Caco-2 (cell line): ENCODE results near the gene OR52H1. TPM values are rescaled to one million over a fixed set of nuclear protein-coding genes. Genes with fewer than 3 reads are reported as not detected.

Source experiments
- BruUV-seq: library from RNA; stranded (reverse); fragments of 400-500 nt; replicated peaks from 2 replicates; lab custom pipeline; 2021; lab: Mats Ljungman, UMichigan
- CTCF ChIA-PET: fragments of 300-600 bp; sonication (Branson Sonifier 250); formaldehyde crosslinking; loops from one replicate; lab custom pipeline; 2022; ENCODE audit warnings: antibody characterized with exemption; lab: Charles Lee
- POLR2A ChIA-PET: fragments of 300-600 bp; sonication (Branson Sonifier 250); formaldehyde crosslinking; loops from one replicate; lab custom pipeline; 2022; ENCODE audit warnings: antibody characterized with exemption; lab: Charles Lee
- DNase-seq, 2 experiments: peaks; one replicate each; pipeline versions ENCODE4 v3.0.0 to v3.0.0-alpha.2; 2020 to 2022
- H3K27me3 ChIP-seq: replicated peaks from 2 replicates; pipeline ENCODE4 v1.6.0; 2011; ENCODE audit warnings: low read length; ENCODE audit not compliant: control insufficient read depth, insufficient read depth
- H3K36me3 ChIP-seq: 2 replicates; pipeline ENCODE4 v1.5.1; 2011; ENCODE audit warnings: low read length; ENCODE audit not compliant: control insufficient read depth, insufficient read depth
- H3K4me1 ChIP-seq: fragments of 250-450 bp; sonication (Bioruptor Pico); 2 replicates; pipeline ENCODE4 v1.5.1; 2020; ENCODE audit warnings: mild to moderate bottlenecking
- H3K4me3 ChIP-seq: 2 replicates; pipeline ENCODE4 v1.5.1; 2011; ENCODE audit warnings: low read depth, mild to moderate bottlenecking, control low read depth, low read length
- H3K9me3 ChIP-seq: fragments of 250-450 bp; sonication (Bioruptor Pico); 2 replicates; pipeline ENCODE4 v1.5.1; 2020; ENCODE audit warnings: mild to moderate bottlenecking, moderate library complexity
- H3K27ac Mint-ChIP-seq: one replicate; pipeline ENCODE4 v1.8.0; 2022; ENCODE audit warnings: mixed read lengths; ENCODE audit not compliant: unreplicated experiment
- H3K27me3 Mint-ChIP-seq: one replicate; pipeline ENCODE4 v1.8.0; 2022; ENCODE audit warnings: mixed read lengths; ENCODE audit not compliant: insufficient read depth, unreplicated experiment
- H3K36me3 Mint-ChIP-seq: one replicate; pipeline ENCODE4 v1.8.0; 2022; ENCODE audit warnings: mild to moderate bottlenecking, mixed read lengths; ENCODE audit not compliant: insufficient read depth, unreplicated experiment
- H3K4me1 Mint-ChIP-seq: one replicate; pipeline ENCODE4 v1.8.0; 2022; ENCODE audit warnings: low read depth, mixed read lengths; ENCODE audit not compliant: unreplicated experiment
- H3K4me3 Mint-ChIP-seq: one replicate; pipeline ENCODE4 v1.8.0; 2022; ENCODE audit warnings: mild to moderate bottlenecking, moderate library complexity, mixed read lengths; ENCODE audit not compliant: unreplicated experiment
- H3K9me3 Mint-ChIP-seq: one replicate; pipeline ENCODE4 v1.8.0; 2022; ENCODE audit warnings: mixed read lengths; ENCODE audit not compliant: unreplicated experiment
- intact Hi-C: fragments of 100-400 bp; cut with micrococcal nuclease; formaldehyde crosslinking; loops from one replicate; pipeline ENCODE4 v1.10.0; 2022; ENCODE audit not compliant: unreplicated experiment
- total RNA-seq: library from RNA; stranded (reverse); gene quantifications from 2 replicates; pipeline ENCODE4 v1.2.3, GENCODE V29; 2022
- TF ChIP-seq, protein P1 (sequence below), 2 experiments: fragments of 200-600 bp in 1 of 2; IDR thresholded peaks; 1 replicate in 1 of 2; 2 replicates in 1 of 2; pipeline versions ENCODE4 v1.5.1 to v1.8.0; 2011 to 2022; ENCODE audit warnings: antibody characterized with exemption in 1 of 2, control low read depth in 1 of 2, inconsistent platforms in 1 of 2, low read depth in 1 of 2, low read length in 1 of 2, mild to moderate bottlenecking in 1 of 2, moderate library complexity in 1 of 2; ENCODE audit not compliant: insufficient read depth in 1 of 2, severe bottlenecking in 1 of 2, unreplicated experiment in 1 of 2

Gene OR52H1
- total RNA-seq, 1 experiment from 2014 or later = not detected

DNA sequence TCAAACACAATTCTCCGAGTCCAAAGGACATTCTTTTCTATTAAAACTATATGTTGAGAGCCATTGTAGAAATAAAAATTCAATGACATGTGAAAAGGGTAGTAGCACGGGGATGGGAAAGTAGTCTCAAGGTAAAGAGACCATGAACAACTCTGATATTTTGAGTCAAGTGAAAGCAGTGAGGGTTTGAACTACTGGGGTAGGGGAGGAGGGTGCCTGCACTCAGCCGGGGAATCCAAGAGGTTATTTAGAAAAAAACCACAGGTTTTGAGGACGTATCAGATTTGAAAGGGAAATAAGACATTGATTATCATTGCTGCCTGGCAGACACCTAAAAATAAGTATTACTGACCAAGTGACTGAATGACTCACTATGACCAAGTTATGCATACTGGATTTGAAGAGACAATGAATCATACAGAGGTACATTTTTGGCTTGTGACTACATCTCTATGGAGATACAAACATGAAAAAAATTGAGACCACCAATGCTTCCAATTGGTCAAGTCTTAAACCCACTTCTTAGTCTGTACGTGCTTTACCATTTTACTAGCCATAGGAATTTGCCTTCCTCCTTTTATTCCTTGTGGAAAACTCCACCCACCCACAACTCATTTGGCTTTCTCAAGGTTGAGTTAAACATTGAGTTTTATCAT, 2.2 kb upstream of the OR52H1 start:
- CTCF ChIA-PET = no interaction called here
- Histone ChIP-seq H3K36me3 (no peaks in the 10 kb centered on the region), H3K9me3 (no peaks in the 10 kb centered on the region), H3K4me1 (no peaks in the 10 kb centered on the region), H3K4me3 (no peak overlapping the region), H3K27me3 (no peaks in the 10 kb centered on the region)
- no TSS peak for BruUV-seq
- DNase-seq = no peak
- no peaks in the 10 kb centered on the region for H3K9me3 Mint-ChIP-seq
- peaks cover 11% of the 10 kb centered on the region for H3K27me3 Mint-ChIP-seq
- TF ChIP-seq, protein P1, sequence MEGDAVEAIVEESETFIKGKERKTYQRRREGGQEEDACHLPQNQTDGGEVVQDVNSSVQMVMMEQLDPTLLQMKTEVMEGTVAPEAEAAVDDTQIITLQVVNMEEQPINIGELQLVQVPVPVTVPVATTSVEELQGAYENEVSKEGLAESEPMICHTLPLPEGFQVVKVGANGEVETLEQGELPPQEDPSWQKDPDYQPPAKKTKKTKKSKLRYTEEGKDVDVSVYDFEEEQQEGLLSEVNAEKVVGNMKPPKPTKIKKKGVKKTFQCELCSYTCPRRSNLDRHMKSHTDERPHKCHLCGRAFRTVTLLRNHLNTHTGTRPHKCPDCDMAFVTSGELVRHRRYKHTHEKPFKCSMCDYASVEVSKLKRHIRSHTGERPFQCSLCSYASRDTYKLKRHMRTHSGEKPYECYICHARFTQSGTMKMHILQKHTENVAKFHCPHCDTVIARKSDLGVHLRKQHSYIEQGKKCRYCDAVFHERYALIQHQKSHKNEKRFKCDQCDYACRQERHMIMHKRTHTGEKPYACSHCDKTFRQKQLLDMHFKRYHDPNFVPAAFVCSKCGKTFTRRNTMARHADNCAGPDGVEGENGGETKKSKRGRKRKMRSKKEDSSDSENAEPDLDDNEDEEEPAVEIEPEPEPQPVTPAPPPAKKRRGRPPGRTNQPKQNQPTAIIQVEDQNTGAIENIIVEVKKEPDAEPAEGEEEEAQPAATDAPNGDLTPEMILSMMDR (IDR thresholded peaks at IDR 0.05; ENCODE audit: insufficient read depth in 1 of 2, low read depth in 1 of 2, low read length in 1 of 2, severe bottlenecking in 1 of 2, unreplicated experiment in 1 of 2) = no peak
- intact Hi-C loops = loop anchor here (10.0 kb wide), 1 partner anchor 346 kb away; the partner anchor contains the start of gene OR51V1
- no peak overlapping the region for H3K27ac Mint-ChIP-seq
- no peaks in the 10 kb centered on the region for H3K4me1 Mint-ChIP-seq
- POLR2A ChIA-PET = no interaction called here
- no peaks in the 10 kb centered on the region for H3K36me3 Mint-ChIP-seq
- no peak overlapping the region for H3K4me3 Mint-ChIP-seq

DNA sequence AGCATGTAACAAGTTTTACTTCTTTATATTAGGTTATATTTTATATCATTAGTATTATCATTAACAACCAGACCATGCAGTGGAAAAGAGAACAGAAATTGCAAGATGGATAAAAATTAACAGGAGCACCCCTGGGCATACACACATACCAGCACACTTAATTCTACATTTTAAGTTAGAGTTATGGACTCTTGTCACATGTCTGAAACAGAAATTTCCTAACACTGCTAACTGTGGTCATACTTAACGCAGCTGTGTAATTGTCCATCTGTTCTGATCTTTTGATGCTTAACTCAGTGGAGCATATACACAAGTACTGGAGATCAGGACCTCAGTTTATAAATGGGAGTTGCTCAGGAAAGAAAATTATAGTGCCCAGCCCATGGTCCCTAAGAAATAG, 358 bp downstream of the OR52H1 start:
- no peaks in the 10 kb centered on the region for H3K36me3 ChIP-seq
- H3K9me3 Mint-ChIP-seq = no peaks in the 10 kb centered on the region
- H3K27me3 ChIP-seq = no peaks in the 10 kb centered on the region; the same call in 1 of the 2 replicates
- no peaks in the 10 kb centered on the region for H3K4me1 ChIP-seq
- no peak overlapping the region for H3K4me3 Mint-ChIP-seq
- BruUV-seq = no TSS peak
- H3K4me1 Mint-ChIP-seq = no peaks in the 10 kb centered on the region
- no peaks in the 10 kb centered on the region for H3K9me3 ChIP-seq
- TF ChIP-seq, protein P1 (IDR thresholded peaks at IDR 0.05; ENCODE audit: insufficient read depth in 1 of 2, low read depth in 1 of 2, low read length in 1 of 2, severe bottlenecking in 1 of 2, unreplicated experiment in 1 of 2) = no peak
- no peak overlapping the region for H3K27ac Mint-ChIP-seq
- intact Hi-C loops = no loop called here
- DNase-seq = no peak
- H3K36me3 Mint-ChIP-seq = no peaks in the 10 kb centered on the region
- CTCF ChIA-PET = no interaction called here
- POLR2A ChIA-PET = no interaction called here
- peaks cover 8% of the 10 kb centered on the region for H3K27me3 Mint-ChIP-seq
- H3K4me3 ChIP-seq = no peak overlapping the region

DNA sequence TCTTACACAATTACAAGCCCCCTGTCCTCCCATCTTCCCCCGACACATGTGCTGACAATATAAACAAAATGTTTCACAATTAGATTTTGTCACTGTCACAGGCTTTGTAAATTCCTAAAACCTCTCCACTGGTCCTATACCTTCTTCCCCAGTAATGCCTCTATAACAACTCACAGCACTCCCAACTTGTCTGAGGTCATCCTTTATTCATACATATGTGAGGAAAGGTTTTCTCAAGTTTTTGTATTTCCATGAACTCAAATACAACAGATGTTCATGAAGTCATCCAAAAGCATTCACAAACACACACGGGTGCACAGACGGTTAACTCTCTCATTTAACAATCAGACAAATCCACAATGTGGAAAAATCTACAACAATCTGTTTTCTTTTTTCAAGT, 1.9 kb downstream of the OR52H1 start:
- ChIA-PET CTCF (no interaction called here), POLR2A (no interaction called here)
- Histone ChIP-seq H3K4me3 (no peak overlapping the region), H3K36me3 (no peaks in the 10 kb centered on the region), H3K4me1 (no peaks in the 10 kb centered on the region), H3K9me3 (no peaks in the 10 kb centered on the region), H3K27me3 (no peaks in the 10 kb centered on the region; the same call in 1 of the 2 replicates)
- no TSS peak for BruUV-seq
- TF ChIP-seq, protein P1 (IDR thresholded peaks at IDR 0.05; ENCODE audit: insufficient read depth in 1 of 2, low read depth in 1 of 2, low read length in 1 of 2, severe bottlenecking in 1 of 2, unreplicated experiment in 1 of 2) = no peak
- no peaks in the 10 kb centered on the region for H3K9me3 Mint-ChIP-seq
- no peaks in the 10 kb centered on the region for H3K27me3 Mint-ChIP-seq
- intact Hi-C loops = no loop called here
- no peaks in the 10 kb centered on the region for H3K4me1 Mint-ChIP-seq
- no peaks in the 10 kb centered on the region for H3K36me3 Mint-ChIP-seq
- no peak overlapping the region for H3K27ac Mint-ChIP-seq
- no peak overlapping the region for H3K4me3 Mint-ChIP-seq
- no peak for DNase-seq
